ENCODE results near the gene CKS2. TPM values are rescaled to one million over a fixed set of nuclear protein-coding genes. Genes with fewer than 3 reads are reported as not detected.
"Not testable (repeated sequence)": the region's sequence is repeated elsewhere in the genome, so short reads cannot be mapped to it uniquely, and the experiment has no call there.

Gene CKS2
- total RNA-seq = 115 and 161 TPM in 2 replicates

DNA sequence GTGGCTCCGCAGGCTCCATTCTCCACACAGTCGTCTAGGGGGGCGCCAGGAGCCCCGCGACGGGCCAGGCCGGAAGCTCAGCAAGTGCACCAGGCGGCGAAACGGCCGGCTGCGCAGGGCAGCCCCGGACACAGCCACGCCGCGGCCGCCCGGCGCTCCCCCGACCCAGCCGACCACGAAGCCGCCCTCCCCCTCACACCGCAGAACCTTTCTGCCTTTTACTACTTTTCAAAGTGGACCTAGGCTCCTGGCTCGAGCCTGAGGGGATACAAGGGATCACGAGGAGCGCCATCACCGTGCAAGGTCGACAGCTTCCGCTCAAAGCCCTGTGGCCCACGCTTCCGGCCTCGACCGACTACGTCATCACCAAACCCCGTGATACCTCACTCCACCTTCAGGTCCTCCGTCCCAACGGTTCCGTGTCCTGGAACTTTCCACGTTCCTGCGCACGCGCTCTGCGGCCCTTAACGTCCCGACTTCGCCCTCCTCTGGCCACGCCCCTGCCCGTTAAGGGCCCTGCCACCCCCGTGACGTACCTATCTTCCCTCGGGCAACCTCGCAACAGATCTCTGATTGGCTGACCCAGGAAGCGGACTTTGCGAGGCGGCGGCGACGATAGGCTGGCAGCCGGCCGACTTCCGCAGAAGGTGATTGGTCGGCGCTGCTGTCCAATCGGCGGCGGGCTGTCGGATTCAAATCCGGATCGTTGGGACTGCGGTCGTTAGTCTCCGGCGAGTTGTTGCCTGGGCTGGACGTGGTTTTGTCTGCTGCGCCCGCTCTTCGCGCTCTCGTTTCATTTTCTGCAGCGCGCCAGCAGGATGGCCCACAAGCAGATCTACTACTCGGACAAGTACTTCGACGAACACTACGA, at the start of gene CKS2:
Gene CKS2 (plus strand): TSS at position 721 of the 871 bp plus-strand sequence. CDS start 98 bp downstream, at position 819.
- DNase-seq = peak; percentile 100

DNA sequence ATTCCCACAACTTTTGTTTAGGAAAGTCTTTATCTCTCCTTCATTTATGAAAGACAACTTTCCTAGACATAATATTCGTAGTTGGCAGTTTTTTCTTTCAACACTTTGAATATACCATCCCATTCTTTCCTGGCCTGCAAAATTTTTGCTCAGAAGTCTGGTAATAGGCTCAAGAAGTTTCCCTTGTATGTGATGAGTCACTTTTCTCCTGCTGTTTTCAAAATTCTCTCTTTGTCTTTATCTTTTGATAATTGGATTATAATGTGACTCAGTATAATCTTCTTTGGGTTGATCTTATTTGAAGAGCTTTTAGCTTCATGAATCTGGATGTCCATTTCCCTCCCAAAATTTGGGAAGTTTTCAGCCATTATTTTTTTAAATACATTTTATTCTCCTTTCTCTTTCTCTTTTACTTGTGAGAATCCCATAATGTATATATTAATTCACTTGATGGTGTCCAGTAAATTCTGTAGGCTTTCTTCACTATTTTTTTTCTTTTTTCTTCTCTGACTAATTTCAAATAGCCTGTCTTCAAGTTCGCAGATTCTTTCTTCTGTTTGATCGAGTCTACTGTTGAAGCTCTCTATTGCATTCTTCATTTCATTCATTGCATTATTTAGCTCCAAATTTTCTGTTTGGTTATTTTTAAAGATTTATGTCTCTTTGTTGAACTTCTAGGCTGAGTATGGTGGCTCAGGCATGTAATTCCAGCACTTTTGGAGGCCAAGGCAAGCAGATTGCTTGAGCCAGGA, 37.3 kb upstream of the CKS2 start:
- DNase-seq = no peak

DNA sequence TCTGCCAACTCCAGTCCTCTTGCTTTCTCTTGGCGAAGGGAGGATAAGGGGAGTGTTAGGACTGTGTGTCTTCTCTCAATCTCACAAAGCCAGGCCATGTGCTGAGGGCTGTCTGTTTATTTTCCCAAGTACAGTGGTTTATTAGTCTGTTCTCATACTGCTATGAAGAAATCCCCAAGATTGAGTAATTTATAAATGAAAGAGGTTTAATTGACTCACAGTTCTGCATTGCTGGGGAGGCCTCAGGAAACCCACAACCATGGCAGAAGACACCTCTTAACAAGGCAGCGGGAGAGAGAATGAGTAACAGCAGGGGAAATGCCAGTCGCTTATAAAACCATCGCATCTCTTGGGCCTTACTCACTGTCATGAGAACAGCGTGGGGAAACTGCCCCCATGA, 36.2 kb upstream of the CKS2 start:
- DNase-seq = no peak

DNA sequence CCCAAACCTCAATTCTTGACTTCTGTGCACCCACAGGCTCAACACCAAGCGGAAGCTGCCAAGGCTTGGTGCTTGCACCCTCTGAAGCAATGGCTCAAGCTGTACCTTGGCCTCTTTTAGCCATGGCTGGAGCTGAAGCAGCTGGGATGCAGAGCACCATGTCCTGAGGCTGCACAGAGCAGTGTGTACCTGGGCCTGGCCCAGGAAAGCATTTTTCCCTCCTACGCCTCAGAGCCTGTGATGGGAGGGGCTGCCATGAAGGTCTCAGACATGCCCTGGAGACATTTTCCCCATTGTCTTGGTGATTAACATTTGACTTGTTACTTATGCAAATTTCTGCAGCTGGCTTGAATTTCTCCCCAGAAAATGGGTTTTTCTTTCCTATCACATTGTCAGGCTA, 35.0 kb upstream of the CKS2 start:
- DNase-seq = not testable (repeated sequence)

DNA sequence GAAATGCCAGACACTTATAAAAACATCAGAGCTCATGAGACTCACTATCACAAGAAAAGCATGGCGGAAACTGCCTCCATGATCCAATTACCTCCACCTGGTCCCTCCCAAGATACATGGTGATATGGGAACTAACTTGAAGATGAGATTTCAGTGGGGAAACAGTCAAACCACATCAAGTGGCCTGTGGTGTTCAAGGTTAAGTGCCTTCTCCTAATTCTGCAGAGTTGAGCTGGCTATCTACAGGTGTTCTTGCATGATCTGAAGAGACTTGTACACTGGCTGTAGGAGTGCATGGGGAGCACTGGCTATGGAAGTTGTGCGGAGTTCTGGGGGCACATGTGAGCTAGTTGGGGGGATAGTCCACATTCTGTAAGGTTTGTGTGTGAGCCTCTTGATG, 34.0 kb upstream of the CKS2 start:
- no peak for DNase-seq

DNA sequence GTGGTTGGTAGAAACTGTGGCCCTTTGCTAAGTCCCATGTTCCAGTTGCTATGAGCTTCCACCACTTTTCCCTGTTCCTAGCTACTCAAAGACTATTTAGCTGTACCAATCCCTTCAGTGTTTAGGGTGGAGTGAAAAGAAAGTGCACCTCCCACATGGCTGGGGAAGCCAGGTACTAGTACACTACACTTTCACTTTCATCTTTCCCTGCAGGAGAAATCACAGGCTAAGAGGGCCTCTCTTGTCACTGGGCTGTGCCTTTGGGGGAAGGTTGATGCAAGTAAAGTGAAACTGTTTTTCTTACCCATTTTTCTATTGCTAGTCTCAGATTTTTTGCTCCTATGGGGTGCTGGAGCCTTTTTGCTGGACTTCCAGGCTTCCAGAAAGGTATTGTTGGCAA, 33.5 kb upstream of the CKS2 start:
- DNase-seq = no peak

DNA sequence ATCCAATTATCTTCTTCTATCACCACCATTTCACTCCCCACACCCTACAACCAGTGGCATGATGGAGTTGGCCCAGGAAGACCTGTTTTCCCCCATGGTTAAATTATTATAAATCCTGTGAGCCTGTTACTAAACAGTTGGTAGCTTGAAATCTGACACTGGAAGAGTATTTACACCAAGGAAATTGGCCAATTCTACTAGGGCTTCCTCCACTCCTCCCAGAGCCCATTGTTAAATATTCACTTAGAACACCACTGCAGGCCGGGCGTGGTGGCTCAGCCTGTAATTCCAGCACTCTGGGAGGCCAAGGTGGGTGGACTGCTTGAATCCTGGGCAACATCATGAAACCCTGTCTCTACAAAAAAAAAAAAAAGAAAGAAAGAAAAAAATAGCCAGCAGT, 32.4 kb upstream of the CKS2 start:
- DNase-seq = no peak

DNA sequence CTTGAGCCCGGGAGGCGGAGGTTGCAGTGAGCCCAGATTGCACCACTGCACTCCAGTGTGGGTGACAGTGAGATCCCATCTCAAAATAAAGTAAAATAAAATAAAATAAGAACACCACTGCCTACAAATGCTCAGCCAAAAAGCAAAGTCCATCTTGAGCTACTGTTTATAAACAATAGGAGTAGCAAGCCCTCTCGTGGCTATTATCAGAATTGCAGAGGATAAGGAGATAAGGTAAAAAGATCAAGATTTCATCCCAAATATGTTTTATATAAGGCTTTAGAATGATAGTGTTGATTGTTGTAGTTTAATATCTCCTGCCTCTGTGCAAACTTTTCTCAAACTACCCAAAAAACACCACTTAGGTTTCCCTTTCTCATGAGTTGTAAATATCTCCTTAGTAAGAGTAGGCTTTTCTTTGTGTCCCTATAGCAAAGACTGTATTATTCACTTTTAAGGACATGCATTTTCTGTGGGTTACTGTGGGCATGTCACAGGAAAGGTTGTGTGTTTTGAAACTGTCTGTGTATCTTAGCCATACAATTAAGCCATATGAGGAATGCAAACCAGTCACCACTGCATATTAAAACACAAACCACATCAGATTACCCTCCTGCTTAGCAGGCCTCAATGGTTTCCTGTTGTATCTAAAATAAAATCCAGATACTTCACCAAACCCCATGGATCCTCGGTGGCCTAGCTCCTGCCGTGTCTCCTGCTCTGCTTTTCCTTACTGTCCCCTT, 31.8 kb upstream of the CKS2 start:
- DNase-seq = peak; percentile 72

DNA sequence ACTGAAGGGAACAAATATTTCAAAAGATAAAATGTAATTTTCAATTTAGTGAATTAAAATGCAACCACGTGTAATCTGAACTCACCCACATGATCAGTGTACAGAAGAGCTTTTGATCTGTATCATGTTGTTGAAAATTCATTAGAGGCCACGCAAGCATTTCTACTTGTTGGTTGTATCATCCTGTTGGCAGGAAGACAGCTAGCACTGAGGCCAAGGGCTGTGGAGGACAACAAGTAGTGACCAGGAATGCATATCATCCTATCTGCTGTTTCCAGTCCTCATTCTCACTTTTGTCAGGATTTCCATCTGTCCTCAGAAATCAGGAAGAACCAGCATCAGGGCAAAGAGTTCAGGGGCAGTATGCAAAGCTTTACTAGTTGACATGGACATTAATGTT, 29.9 kb upstream of the CKS2 start:
- no peak for DNase-seq

DNA sequence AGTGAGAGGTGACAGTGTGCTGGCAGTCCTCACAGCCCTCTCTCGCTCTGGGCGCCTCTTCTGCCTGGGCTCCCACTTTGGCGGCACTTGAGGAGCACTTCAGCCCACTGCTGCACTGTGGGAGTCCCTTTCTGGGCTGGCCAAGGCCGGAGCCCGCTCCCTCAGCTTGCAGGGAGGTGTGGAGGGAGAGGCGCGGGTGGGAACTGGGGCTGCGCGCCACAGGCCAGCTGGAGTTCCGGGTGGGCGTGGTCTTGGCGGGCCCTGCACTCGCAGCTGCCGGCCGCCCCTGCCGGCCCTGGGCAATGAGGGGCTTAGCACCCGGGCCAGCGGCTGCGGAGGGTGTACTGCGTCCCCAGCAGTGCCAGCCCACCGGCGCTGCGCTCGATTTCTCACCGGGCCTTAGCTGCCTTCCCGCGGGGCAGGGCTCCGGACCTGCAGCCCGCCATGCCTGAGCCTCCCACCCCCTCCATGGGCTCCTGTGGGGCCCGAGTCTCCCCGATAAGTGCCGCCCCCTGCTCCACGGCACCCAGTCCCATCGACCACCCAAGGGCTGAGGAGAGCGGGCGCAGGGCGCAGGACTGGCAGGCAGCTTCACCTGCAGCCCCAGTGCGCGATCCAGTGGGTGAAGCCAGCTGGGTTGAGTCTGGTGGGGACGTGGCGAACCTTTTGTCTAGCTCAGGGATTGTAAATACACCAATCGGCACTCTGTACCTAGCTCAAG, 28.6 kb upstream of the CKS2 start:
- DNase-seq = not testable (repeated sequence)

DNA sequence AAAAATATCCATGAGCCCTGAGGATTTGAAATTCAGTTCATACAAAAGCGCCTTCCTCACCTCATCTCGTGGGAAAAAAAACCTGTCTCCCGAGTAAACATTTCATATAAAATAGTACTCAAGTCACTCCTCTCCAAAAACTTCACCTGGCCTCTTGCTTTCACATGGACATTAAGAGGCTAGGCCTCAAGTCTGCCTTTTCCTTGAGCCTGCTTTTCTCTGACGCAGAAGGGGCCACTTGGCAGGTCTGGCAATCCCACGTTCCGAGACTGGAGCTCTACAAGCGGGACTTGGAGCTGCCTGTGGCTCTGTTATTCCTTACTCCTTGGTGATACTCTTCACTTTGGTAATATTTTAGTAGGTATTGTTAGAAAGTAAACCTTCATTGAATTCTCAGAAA, 26.9 kb upstream of the CKS2 start:
- no peak for DNase-seq

DNA sequence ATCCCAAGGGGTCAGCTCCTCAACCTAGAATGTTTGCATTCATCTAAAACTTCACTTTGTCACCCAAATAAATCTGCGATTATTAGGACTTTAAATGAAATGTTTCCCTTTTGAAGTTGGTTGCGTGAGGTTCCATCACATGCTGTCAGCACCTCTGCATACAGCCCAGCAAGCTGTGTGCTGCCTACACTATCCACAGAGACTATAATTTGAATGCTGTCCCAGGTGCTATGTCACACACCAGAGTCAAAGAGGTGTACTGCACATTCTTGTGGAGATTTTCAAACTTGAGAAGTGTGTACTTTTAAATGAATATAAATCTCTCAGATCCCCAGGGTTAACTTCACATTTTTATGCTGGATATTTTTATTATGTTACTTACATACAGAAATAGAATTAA, 19.3 kb upstream of the CKS2 start:
- DNase-seq = no peak

DNA sequence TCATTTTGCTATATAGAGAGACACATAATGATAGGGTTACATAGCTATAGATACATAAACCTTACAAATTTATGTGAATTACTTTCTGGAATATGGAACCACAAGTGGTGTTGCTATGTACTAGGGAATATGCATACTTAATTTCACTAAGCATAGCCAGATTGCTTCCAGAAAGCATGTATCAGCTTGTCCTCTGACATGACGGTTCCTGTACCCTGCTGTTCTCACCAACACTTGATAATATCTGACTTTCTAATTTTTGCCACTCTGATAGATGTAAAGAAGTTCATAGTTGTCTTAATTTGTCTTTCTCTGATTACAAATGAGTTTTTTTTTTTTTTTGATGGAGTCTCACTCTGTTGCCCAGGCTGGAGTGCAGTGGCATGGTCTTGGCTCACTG, 18.0 kb upstream of the CKS2 start:
- no peak for DNase-seq

DNA sequence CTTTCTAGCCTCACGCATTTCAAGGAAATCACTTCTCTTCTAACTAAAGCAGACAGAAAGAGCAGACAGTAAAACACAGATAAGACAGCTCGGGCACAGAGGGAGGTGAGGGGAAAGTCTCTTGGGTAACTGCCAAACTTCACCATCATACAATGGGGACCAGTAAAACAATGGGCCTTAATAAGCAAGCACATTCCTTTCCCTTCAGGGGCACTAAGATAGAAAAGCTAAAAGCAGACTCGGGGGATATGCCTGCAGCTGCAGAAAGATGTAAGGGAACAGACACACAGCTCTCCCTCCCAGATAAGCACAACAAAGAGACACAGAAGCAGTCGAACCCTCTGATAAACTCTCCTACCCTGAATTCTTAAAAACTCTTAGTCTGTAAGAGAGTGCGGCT, 15.6 kb upstream of the CKS2 start:
- DNase-seq = peak; percentile 52

DNA sequence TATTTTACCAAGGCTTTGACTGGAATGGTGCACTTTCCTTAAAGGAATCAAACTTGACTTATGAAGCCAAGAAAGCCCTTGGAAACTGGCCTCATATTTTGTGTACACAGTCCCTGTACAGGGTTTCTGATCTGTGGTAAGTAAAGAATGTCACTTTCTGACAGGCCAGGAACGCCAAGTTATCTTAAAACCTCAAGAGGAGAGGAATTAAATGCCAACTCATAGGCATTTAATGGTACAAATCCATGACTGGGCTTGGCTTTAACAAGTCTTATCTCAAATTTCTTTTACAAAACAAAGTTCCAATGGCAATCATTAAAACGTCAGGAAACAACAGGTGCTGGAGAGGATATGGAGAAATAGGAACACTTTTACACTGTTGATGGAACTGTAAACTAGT, 9.0 kb upstream of the CKS2 start:
- not testable (repeated sequence) for DNase-seq

DNA sequence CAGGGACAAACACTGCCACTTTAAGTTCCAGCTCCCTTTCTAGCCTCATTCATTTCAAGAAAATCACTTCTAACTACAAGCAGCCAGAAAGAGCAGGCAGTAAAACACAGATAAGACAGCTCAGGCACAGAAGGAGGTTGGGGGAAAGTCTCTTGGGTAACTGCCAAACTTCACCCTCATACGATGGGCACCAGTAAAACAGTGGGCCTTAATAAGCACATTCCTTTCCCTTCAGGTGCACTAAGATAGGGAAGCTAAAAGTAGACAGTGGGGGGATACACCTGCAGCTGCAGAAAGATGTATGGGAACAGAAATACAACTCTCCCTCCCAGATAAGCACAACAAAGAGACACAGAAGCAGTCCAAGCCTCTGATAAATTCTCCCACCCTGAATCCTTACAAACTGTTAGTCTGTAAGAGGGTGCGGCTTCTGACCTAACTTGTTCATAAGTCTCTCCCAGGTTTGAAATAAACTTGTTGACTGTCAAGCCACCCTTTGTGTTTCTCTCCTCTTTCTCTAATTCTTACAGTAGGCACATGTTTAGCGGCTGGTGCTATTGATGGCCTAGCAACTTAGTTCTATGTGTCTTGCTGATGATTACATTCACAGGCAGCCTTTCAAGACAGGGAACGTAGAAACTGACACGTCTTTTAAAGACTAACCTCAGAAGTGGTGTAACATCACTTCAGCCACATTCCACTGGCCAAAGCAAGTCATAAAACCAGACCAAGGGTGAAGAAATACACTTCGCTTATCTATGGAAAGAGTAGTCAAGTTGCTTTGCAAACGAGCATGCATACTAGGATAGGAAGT, 6.8 kb upstream of the CKS2 start:
- DNase-seq = no peak

DNA sequence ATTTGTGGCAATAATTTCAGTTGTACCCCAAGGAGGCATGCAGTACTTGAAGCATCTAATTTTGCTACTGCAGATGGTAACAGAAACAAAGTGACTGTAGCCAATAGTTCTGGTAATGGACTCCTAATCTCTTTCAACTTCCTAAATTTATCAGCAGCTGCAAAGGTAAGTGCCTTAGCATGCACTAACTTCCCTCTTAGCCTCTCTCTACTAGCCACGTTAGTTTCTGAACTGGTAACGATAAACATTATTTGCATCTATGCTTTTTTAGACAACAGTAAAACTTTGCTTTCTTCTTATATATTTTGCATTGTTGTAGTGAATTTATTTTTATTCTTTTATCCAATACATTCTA, 6.2 kb upstream of the CKS2 start:
- no peak for DNase-seq

DNA sequence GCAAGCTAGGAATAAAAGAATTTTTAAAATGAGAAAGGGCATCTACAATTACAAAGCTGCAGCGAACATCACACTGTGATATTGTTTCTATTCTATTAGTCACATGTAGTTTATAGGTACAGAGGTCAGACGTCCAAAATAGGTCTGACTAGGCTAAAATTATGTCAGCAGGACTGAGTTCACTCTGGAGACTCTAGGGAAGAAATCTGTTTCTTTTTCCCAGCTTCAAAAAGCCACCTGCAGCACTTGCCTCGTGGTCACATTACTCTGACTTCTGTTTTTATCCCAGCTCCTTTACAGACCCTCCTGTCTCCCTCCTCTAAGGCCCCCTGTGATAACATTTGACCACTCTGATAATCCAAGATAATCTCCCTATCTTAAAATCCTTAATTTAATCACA, 5.1 kb upstream of the CKS2 start:
- no peak for DNase-seq

DNA sequence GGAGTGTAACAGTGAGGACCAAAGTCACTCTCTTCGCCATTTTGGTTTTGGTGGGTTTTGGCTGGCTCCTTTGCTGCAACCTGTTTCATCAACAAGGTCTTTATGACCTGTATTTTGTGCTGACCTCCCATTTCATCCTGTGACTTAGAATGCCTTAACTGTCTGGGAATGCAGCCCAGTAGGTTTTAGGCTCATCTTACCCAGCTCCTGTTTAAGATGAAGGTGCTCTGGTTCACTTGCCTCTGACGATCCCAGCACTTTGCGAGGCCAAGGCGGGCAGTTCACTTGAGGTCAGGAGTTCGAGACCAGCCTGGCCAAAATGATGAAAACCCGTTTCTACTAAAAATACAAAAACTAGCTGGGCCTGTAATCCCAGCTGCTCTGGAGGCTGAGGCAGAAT, 1.8 kb upstream of the CKS2 start:
- no peak for DNase-seq

DNA sequence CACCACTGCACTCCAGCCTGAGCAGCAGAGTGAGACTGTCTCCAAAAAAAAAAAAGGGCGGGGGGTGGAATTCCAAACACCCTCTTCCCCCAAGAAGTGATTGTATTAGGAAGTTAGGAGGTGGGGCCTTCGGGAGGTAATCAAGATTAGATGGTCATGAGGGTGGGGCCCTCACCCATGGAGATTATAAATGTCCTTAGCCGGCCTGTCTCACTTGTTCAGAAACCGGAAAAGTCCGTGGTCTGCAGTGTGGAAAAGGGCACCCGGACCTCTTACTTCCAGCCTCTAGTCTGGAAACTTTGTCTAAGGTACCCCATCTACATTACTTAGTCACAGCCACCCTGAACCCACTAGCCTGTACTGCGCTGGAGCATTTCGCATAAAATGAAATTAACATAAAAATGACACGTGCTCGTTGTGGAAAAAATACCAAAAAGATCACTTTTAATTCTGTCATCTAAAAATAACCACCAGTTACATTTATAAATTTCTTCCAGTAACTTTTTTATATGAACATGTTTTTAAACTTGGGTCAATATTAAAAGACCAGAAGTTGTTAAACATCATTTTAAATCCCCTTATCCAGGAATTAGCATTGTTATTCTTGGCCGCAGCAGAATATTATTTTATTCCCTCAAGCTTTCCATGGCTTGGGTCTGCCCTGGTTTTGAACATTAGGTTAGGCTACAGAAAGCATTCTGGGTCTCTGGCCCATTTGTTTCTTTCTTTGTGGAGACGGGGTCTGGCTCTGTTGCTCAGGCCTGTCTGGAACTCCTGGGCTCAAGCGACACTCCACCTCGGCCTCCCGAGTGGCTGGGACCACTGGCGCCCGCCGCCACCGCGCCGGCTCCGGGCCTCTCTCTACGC, 1.2 kb upstream of the CKS2 start:
- DNase-seq = peak; percentile 39
